DMS53 (cell line): ENCODE data around the gene MT1E.
"Not testable (repeated sequence)": the region's sequence is repeated elsewhere in the genome, so short reads cannot be mapped to it uniquely, and the experiment has no call there.

Experiments used
- DNase-seq: peaks from one replicate; lab custom pipeline; 2025; lab: John Stamatoyannopoulos, UW

The MT1E gene

DNA sequence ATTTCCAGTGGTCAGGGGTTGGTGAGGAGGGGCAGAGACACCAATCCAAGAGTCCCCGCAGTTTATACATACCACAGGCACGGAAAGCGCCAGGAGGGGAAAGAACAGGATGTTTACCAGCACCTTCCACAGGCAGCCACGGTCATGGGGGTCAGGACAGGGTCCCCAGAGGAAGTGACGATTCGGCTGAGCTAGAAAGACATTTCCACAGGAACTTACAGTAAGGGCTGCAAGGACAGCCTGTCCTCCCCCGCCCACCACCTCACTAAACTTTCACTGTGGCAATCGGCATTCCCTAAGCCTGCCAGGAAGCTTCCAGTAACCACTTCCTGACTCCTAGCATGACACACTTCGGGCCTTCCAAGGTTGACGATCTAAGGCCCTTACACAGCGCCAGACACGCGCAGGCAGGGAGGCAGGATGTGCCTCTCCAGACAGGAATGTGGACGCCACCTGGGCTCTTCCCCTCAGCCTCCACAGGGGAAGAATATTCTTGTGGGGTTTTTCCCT is 18.4 kb upstream of the MT1E start:
- DNase-seq: peak; percentile 59

DNA sequence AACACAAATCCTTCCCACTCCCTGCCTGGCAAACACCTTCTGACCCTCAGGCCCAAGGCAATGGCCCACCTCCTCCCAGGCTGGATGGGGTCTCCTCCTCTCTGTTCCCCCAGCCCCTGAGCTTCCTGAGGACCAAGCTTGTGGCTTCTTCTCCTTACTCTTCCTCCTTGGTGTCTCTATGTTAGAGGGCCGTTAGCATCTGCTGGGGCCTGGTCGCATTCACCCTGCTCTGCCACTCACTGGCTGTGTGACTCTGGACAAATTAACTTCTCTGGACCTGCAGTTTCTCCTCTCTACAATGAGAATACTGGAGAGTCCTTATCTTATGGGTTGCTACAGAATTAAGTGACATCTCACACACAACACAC is 17.9 kb upstream of the MT1E start:
- DNase-seq: no peak

DNA sequence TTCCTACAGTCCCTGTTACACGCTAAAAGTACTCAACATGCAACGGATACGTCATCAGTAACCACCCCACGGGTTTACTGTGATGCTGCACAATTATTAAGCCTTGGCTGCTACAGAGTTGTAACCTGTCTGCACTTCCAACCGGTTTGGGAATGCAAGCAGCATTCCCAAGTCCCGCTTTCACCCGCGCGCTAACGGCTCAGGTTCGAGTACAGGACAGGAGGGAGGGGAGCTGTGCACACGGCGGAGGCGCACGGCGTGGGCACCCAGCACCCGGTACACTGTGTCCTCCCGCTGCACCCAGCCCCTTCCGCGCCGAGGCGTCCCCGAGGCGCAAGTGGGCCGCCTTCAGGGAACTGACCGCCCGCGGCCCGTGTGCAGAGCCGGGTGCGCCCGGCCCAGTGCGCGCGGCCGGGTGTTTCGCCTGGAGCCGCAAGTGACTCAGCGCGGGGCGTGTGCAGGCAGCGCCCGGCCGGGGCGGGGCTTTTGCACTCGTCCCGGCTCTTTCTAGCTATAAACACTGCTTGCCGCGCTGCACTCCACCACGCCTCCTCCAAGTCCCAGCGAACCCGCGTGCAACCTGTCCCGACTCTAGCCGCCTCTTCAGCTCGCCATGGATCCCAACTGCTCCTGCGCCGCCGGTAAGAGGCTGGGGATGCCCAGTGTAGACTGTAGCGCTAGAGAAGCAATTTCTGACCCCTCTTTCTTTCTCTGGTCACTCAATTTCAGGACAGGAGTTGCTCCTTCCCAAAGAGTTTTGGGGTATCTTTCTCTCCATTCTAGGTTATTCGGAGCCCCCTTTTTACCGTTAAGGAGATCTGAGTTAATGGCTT is 17.3 kb upstream of the MT1E start, which contains the start of gene MT2A:
Gene MT2A, plus strand, starts transcription at position 542 of the 833 bp plus-strand sequence. Its CDS starts 72 bp downstream, at position 614.
- DNase-seq: peak; percentile 99

DNA sequence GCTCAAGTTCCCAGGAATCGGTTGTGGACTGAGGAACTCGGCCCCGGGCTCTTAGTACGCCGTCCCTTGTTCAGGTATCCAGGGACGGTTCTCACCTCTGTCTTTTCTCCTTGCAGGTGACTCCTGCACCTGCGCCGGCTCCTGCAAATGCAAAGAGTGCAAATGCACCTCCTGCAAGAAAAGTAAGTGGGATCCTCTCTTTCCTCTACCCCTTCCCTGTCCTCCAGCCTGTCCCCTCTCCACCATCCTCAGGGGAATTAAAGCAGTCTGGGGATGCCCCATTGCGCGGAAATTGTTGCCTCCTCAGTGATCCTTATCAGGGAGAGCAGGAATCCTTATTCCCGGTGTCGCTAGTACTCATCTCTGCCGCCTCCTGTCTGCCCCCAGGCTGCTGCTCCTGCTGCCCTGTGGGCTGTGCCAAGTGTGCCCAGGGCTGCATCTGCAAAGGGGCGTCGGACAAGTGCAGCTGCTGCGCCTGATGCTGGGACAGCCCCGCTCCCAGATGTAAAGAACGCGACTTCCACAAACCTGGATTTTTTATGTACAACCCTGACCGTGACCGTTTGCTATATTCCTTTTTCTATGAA is 16.6 kb upstream of the MT1E start:
- DNase-seq: peak; percentile 71

DNA sequence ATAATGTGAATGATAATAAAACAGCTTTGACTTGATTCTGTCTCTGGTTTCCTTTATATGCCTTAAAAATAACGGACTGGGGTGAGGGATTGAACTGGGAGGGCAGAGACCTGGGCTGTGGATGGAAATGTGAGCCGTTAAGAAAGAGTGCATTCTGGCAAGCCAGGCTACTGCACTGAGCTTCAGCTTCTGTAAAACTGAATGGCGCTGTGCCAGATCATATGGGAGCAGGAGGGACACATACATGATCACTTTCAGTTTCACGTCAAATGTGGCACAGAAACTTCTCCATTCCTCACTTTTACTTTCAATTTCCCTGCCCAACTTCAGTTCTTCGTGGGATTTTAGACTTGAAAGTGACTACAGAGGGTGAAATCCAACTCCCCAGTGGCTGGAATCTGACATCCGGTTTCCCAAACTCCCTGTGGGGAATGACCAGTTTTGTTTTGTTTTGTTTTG is 16.1 kb upstream of the MT1E start:
- peak; percentile 76 for DNase-seq

DNA sequence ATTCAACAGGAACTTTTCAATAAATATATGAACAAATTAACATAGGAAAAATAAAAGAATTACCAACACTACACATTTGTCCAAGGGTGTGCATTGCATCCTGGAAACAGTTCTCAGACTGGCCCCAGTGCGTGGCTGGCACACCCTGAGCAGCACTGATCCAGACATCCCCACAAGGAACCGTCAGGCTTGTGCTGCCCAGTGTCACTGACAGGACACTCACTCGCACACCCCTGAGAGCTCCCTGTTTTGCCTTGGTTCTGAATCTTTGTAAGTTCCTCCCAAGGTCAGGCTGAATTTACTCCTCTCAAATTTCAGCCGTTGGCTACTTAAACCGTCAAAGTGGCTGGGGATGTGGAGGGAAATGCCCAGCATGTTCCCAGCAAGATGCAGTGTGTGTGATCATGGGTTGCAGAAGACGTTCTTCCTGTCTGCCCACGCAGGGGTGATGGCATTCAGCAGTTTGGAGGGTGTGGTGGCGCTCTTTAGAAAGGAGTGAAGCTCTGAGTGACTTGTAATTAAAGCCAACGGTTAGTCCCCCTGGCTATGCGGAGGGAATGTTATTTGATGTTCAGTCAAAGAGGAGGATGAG is 15.5 kb upstream of the MT1E start:
- no peak for DNase-seq

DNA sequence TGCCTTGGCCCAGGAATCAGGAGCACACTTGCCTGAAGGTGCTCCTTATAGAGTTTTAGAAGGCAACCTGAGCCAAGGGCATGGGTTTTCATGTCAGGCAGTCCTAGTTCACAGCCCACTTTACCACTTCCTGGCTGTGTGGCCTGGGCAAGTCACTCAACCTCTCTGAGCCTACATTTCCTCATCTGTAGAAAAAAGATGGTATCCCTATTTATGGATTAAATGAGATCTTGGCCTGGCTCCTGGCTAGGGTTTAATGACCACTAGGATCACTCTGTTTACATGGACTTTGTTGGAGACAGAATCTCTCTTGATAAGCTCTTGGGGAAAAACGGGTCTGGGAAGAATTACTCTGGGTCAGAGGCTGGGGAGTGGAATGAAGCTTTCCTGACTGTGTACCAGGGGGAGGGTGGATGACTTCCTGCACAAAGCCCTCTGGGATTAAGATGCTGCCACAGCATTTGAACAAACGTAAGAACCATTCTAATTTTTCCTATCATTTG is 14.9 kb upstream of the MT1E start:
- DNase-seq: no peak

DNA sequence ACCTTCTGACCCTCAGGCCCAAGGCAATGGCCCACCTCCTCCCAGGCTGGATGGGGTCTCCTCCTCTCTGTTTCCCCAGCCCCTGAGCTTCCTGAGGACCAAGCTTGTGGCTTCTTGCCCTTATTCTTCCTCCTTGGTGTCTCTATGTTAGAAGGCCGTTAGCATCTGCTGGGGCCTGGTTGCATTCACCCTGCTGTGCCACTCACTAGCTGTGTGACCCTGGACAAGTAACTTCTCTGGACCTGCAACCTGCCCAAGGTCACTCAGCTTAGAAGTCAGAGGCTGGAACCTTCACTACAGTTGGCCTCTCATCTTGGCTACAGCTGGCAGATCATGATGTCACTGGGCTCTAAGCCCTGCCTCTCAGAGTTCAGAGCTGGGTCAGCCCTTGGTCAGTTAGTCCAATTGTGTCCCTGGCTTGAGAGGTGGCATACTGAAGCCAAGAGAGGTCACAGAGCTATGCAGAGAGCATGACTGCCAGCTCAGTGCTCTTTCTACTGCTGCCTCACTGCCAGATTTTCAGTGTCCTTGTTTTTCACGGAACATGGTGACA is 14.2 kb upstream of the MT1E start:
- DNase-seq: peak; percentile 22

DNA sequence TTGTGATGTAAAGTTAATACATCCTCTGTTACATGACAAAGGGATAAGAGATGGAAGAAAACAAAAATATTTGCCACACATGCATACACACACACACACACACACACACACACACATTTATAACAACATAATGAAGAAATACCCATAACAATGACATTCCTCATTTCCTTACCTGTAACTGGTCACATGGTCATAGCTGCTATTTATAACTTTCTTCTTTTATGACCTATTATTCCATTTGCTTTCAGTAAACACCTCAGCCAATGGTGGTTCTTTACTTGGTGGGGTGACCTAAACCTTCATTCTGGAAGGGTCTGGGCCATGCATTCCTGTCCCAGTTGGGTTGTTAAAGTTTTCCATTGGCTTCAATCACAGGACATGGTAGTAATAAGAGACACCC is 11.9 kb upstream of the MT1E start:
- DNase-seq: no peak

DNA sequence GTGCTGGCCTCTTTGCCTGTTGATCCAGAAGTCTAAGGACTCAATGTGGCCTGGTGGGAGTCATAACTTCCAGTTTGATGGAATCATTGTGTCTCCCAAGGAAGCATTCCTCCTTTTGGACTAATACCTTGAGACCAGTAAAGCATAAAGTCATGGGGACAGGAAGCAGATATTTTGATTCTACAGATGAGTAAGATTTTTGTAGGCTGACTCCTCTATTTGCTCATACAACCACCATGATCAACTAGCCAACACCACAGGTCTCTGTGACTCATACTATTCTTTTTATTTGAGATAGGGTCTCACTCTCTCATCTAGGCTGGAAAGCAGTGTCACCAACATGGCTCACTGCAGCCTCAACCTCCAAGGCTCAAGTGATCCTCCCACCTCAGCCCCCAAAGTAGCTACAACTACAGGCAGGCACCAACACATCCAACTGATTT is 11.0 kb upstream of the MT1E start:
- no peak for DNase-seq

DNA sequence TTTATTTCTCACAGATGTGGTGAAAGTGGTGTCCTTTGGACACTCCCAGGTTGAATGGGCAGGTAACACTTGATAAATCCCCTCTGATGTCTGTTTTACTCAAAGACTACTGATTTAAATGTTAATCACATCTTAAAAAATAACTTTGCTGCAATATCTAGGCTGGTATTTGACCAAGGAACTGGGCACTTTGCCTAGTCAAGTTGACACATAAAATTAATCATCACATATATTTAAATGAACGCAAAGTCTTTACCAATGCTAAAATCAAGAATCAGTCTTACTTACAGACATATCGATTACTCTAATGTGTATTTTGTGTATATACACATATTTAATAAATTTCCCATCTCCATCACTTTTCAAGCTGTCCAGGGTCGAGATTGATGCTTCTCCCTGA is 10.2 kb upstream of the MT1E start:
- DNase-seq: no peak

DNA sequence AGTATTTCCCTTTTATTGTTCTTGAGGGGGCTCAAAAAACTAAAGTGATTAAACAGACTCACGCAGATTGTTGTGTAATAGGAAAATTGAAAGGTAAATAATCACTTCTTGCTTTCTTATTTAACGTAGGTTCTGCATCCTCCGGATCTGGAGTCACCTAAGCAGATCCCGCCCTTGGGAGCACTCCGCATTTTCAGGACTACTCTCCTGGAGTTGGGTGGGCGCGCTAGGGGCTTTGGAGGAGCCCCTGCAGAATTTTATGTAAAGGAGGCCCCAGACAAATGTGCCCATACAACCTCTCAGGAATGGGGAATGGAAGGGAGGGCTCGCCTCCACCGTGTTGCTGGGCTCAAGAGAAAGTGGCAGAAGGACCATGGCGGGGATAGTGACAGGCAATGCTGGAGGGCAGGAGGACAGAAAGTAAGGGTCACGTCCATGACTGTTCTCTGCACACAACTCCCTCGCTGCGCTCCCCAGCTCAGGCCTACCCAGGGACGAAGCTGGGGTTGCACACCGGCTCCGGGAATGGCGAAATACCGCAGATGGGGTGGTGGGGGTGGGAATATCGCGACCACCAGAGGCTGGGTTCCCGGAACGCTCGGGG is 8.9 kb upstream of the MT1E start:
- DNase-seq: peak; percentile 55

DNA sequence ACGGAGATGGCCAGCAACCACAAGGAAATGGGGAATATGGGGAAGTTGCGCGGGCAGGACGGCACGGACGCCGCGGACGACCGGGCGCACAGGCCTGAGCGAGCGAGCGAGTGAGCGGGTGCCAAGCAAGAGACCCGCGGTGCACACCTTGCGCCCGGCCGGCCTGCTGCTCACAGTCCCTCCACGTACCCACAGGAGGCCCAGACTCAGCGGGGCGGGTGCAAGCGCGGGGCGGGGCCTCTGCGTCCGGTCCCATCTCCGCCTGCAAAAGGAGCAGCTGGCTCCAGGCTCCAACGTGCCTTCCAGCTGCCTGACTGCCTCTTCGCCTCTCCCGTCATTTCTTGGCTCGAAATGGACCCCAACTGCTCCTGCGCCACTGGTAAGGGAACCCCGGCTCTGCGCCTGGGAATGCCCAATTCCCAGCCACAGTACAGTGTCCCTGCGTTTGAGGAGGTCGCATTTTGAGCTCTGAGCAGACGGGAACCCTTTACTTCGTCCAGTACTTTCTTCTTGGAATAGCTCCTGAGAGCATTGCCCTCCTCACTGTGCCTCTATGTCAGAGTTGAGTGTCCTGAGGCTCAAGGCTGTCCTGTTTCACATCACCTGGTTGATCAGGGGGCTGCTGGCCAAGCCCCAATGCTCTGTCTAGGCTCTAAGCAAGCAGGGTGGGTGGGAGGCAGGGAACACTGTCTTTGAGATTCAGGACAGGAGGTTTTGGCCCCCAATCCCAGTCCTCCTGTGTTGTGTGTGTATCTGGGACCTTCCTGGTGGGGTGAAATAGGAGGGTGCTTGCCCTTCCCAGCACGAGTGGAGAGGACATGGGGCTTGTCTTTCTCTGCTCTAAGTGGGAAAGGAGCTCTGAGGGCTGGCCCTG is 8.1 kb upstream of the MT1E start:
- DNase-seq: peak; percentile 93

DNA sequence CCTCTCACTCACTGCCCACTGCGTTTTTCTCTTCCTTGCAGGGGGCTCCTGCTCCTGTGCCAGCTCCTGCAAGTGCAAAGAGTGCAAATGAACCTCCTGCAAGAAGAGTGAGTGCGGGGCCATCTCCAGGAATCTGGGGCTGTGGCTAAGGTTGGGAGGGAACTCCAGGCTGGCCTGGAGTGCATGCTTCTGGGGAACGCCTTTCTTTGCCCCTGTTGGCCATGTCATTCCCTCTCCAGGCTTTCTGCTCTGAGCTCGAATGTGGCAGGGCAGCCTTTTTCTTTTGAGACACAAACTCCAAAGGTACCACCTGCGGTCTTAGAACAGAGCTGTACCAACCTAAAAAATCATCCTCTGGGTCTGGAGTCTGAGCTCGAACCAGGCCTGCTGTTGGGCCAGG is 7.4 kb upstream of the MT1E start:
- no peak for DNase-seq

DNA sequence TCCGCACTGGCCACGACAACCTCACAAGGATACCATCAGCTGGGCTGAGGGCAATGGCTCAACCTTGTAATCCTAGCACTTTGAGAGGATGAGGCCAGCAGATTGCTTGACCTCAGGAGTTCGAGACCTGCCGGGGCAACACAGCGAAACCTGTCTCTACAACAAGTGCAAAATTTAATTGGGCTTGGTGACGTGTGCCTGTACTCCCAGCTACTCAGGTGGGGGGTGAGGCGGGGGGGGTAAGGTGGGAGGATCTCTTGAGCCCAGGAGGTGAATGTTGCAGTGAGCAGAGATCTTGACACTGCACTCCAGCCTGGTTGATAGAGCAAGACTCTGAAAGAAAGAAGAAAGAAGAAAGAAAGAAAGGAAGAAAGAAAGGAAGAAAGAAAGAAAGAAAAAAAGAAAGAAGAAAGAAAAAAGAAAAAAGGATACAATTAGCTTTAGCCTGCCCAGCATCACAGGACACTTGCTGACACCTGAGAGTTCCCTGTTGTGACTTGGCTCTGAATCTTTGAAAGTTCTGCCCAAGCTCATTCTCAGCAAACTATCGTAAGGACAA is 5.2 kb upstream of the MT1E start:
- DNase-seq: no peak

DNA sequence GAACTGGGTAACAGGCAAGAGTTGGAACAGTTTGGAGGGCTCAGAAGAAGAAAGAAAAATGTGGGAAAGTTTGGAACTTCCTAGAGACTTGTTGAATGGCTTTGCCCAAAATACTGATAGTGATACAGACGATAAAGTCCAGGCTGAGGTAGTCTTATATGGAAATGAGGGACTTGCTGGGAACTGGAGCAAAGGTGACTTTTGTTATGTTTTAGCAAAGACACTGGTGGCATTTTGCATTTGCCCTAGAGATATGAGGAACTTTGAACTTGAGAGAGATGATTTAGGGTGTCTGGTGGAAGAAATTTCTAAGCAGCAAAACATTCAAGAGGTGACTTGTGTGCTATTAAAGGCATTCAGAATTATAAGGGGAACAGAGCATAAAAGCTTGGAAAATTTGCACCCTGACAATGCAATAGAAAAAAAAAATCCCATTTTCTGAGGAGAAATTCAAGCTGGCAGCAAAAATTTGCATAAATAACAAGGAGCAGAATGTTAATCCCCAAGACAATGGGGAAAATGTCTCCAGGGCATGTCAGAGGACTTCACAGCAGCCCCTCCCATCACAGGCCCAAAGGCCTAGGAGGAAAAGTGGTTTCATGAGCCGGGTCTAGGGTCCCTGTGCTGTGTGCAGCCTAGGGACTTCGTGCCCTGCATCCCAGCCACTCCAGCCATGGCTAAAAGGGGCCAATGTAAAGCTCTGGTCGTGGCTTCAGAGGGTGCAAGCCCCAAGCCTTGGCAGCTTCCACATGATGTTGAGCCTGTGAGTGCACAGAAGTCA is 3.7 kb upstream of the MT1E start:
- DNase-seq: not testable (repeated sequence)

DNA sequence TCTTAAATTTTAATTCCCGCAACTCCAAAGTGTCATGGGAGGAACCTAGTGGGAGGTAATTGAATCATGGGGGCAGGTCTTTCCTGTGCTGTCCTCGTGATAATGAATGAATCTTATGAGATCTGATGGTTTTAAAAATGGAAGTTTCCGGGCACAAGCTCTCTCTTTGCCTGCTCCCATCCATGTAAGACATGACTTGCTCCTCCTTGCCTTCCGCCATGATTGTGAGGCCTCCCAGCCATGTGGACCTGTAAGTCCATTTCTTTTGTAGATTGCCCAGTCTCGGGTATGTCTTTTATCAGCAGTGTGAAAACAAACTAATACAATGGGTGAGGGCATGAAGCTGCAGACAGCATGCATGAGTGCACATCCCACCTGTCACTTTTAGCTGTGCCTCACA is 2.4 kb upstream of the MT1E start:
- not testable (repeated sequence) for DNase-seq

DNA sequence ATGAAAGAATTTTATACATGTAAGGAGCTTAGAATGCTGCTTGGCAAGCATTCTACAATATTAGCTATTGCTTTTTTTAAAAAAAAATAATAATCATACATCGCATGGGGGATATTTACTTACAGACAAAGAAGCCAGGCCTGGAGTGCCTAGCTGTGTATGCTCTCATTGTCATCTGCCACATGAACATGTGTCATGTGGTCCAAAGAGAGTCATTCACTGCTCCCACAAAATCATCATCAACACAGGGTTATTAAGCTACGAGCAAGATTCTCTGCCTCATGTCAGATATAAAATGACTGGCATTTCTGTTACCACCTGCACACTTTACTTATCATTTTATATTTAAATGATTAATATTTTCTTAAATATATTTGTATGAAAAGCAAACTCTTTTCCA is 1.9 kb upstream of the MT1E start:
- no peak for DNase-seq

DNA sequence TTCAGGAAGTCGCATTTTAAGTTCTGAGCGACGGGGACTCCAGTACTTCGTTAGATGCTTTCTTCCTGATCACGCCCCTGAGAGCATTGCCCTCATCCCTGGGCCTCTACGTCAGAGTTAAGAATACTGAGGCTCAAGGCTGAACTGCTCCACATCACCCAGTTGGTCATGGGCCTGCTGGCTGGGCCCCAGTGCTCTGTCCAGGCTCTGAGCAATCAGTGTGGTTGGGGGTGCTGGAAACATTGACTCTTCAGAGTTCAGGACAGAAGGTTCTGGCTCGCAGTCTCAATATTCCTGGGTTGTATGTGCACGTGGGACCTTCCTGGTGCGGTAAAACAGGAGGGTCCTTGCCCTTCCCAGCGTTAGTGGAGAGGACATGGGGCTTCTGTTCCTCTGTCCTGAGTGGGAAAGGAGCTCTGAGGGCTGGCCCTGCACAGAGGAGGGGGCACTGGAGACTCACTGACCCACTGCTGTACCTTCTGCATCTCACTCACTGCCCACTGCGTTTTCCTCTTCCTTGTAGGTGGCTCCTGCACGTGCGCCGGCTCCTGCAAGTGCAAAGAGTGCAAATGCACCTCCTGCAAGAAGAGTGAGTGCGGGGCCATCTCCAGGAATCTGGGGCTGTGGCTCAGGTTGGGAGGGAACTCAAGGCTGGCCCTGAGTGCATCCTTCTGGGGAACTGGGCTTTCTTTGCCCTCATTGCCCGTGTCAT is 518 bp downstream of the MT1E start:
- peak; percentile 70 for DNase-seq
